ENCODE measurements around the gene OIT3. TPM values are rescaled to one million over a fixed set of nuclear protein-coding genes. Genes with fewer than 3 reads are reported as not detected.

Gene OIT3
- total RNA-seq, 1 donor from 2014 or later, result 0.09 TPM

GRCh38 chr10:72850861-72851260 lies 42.7 kb upstream of the OIT3 start:
- Mint-ChIP-seq H3K27me3 (ENCODE audit: low read depth, unreplicated experiment) (no peaks in the 10 kb centered on the region), H3K9me3 (ENCODE audit: unreplicated experiment) (peaks cover 2% of the 10 kb centered on the region), H3K27ac (ENCODE audit: unreplicated experiment) (no peak overlapping the region), H3K4me3 (ENCODE audit: unreplicated experiment) (no peak overlapping the region), H3K36me3 (ENCODE audit: low read depth, unreplicated experiment) (peaks cover 14% of the 10 kb centered on the region), H3K4me1 (ENCODE audit: low read depth, unreplicated experiment) (no peaks in the 10 kb centered on the region)
- H3K36me3 ChIP-seq (ENCODE audit: insufficient read depth, low read length), result no peaks in the 10 kb centered on the region
- TF ChIP-seq, protein P1, sequence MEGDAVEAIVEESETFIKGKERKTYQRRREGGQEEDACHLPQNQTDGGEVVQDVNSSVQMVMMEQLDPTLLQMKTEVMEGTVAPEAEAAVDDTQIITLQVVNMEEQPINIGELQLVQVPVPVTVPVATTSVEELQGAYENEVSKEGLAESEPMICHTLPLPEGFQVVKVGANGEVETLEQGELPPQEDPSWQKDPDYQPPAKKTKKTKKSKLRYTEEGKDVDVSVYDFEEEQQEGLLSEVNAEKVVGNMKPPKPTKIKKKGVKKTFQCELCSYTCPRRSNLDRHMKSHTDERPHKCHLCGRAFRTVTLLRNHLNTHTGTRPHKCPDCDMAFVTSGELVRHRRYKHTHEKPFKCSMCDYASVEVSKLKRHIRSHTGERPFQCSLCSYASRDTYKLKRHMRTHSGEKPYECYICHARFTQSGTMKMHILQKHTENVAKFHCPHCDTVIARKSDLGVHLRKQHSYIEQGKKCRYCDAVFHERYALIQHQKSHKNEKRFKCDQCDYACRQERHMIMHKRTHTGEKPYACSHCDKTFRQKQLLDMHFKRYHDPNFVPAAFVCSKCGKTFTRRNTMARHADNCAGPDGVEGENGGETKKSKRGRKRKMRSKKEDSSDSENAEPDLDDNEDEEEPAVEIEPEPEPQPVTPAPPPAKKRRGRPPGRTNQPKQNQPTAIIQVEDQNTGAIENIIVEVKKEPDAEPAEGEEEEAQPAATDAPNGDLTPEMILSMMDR (IDR thresholded peaks at IDR 0.05; ENCODE audit: insufficient read depth, low read depth, low read length), result no peak
- TF ChIP-seq EZH2 (IDR thresholded peaks at IDR 0.05; ENCODE audit: insufficient read depth, low read length), result no peak
- H3K4me3 ChIP-seq (ENCODE audit: insufficient read depth, low read depth, low read length), result no peak overlapping the region
- no peak overlapping the region for H2AFZ ChIP-seq (ENCODE audit: low read depth, low read length)
- no peak overlapping the region for H3K27ac ChIP-seq (ENCODE audit: low read depth, low read length)
- H3K79me2 ChIP-seq (ENCODE audit: insufficient read depth, low read length), result no peaks in the 10 kb centered on the region
- DNase-seq (ENCODE audit: low read depth), result no peak
- H4K20me1 ChIP-seq (ENCODE audit: insufficient read depth, low read length), result no peaks in the 10 kb centered on the region
- peaks cover 11% of the 10 kb centered on the region for H3K4me1 ChIP-seq (ENCODE audit: insufficient read depth, low read length)
- no peak overlapping the region for H3K9ac ChIP-seq (ENCODE audit: low read length)
- no peak for FAIRE-seq
- H3K4me2 ChIP-seq (ENCODE audit: low read length), result no peak overlapping the region
- H3K27me3 ChIP-seq (ENCODE audit: insufficient read depth, low read length), result no peaks in the 10 kb centered on the region
- H3K9me3 ChIP-seq (ENCODE audit: insufficient read depth, low read depth, low read length), result no peaks in the 10 kb centered on the region

- no peaks in the 10 kb centered on the region for H3K79me2 ChIP-seq (ENCODE audit: insufficient read depth, low read length)
- H4K20me1 ChIP-seq (ENCODE audit: insufficient read depth, low read length), result no peaks in the 10 kb centered on the region
- H3K27me3 ChIP-seq (ENCODE audit: insufficient read depth, low read length), result no peaks in the 10 kb centered on the region
- Mint-ChIP-seq H3K9me3 (ENCODE audit: unreplicated experiment) (peaks cover 2% of the 10 kb centered on the region), H3K36me3 (ENCODE audit: low read depth, unreplicated experiment) (peaks cover 14% of the 10 kb centered on the region), H3K4me1 (ENCODE audit: low read depth, unreplicated experiment) (no peaks in the 10 kb centered on the region), H3K27ac (ENCODE audit: unreplicated experiment) (no peak overlapping the region), H3K4me3 (ENCODE audit: unreplicated experiment) (no peak overlapping the region), H3K27me3 (ENCODE audit: low read depth, unreplicated experiment) (no peaks in the 10 kb centered on the region)
- H3K9ac ChIP-seq (ENCODE audit: low read length), result no peak overlapping the region
- TF ChIP-seq, protein P1 (IDR thresholded peaks at IDR 0.05; ENCODE audit: insufficient read depth, low read depth, low read length), result no peak
- no peak for TF ChIP-seq EZH2 (IDR thresholded peaks at IDR 0.05; ENCODE audit: insufficient read depth, low read length)
- FAIRE-seq, result no peak
- no peaks in the 10 kb centered on the region for H3K36me3 ChIP-seq (ENCODE audit: insufficient read depth, low read length)
- DNase-seq (ENCODE audit: low read depth), result no peak
- H3K27ac ChIP-seq (ENCODE audit: low read depth, low read length), result no peak overlapping the region
- peaks cover 4% of the 10 kb centered on the region for H3K4me1 ChIP-seq (ENCODE audit: insufficient read depth, low read length)
- no peaks in the 10 kb centered on the region for H3K9me3 ChIP-seq (ENCODE audit: insufficient read depth, low read depth, low read length)
- no peak overlapping the region for H3K4me3 ChIP-seq (ENCODE audit: insufficient read depth, low read depth, low read length)
- H2AFZ ChIP-seq (ENCODE audit: low read depth, low read length), result no peak overlapping the region
- no peak overlapping the region for H3K4me2 ChIP-seq (ENCODE audit: low read length)
Observed at GRCh38 chr10:72851509-72851908, 42.0 kb upstream of the OIT3 start.

GRCh38 chr10:72852508-72852907 lies 41.0 kb upstream of the OIT3 start:
- H4K20me1 ChIP-seq (ENCODE audit: insufficient read depth, low read length), result no peaks in the 10 kb centered on the region
- FAIRE-seq, result no peak
- no peaks in the 10 kb centered on the region for H3K9me3 ChIP-seq (ENCODE audit: insufficient read depth, low read depth, low read length)
- no peak overlapping the region for H3K4me3 ChIP-seq (ENCODE audit: insufficient read depth, low read depth, low read length)
- H3K4me2 ChIP-seq (ENCODE audit: low read length), result no peak overlapping the region
- no peaks in the 10 kb centered on the region for H3K27me3 ChIP-seq (ENCODE audit: insufficient read depth, low read length)
- TF ChIP-seq, protein P1 (IDR thresholded peaks at IDR 0.05; ENCODE audit: insufficient read depth, low read depth, low read length), result no peak
- TF ChIP-seq EZH2 (IDR thresholded peaks at IDR 0.05; ENCODE audit: insufficient read depth, low read length), result no peak
- H3K36me3 ChIP-seq (ENCODE audit: insufficient read depth, low read length), result no peaks in the 10 kb centered on the region
- H2AFZ ChIP-seq (ENCODE audit: low read depth, low read length), result no peak overlapping the region
- no peak overlapping the region for H3K27ac ChIP-seq (ENCODE audit: low read depth, low read length)
- Mint-ChIP-seq H3K27ac (ENCODE audit: unreplicated experiment) (no peak overlapping the region), H3K4me1 (ENCODE audit: low read depth, unreplicated experiment) (no peaks in the 10 kb centered on the region), H3K4me3 (ENCODE audit: unreplicated experiment) (no peak overlapping the region), H3K27me3 (ENCODE audit: low read depth, unreplicated experiment) (no peaks in the 10 kb centered on the region), H3K9me3 (ENCODE audit: unreplicated experiment) (peaks cover 2% of the 10 kb centered on the region), H3K36me3 (ENCODE audit: low read depth, unreplicated experiment) (peaks cover 14% of the 10 kb centered on the region)
- no peak for DNase-seq (ENCODE audit: low read depth)
- no peaks in the 10 kb centered on the region for H3K4me1 ChIP-seq (ENCODE audit: insufficient read depth, low read length)
- H3K79me2 ChIP-seq (ENCODE audit: insufficient read depth, low read length), result no peaks in the 10 kb centered on the region
- no peak overlapping the region for H3K9ac ChIP-seq (ENCODE audit: low read length)
